ENCODE data around the gene AP2M1. TPM values are rescaled to one million over a fixed set of nuclear protein-coding genes. Genes with fewer than 3 reads are reported as not detected.

Gene AP2M1
- total and polyA plus RNA-seq, 2 of the 8 experiments (the other 6 are each of a cell fraction or from before 2014, with no cell fraction given): 403 to 454 TPM

DNA sequence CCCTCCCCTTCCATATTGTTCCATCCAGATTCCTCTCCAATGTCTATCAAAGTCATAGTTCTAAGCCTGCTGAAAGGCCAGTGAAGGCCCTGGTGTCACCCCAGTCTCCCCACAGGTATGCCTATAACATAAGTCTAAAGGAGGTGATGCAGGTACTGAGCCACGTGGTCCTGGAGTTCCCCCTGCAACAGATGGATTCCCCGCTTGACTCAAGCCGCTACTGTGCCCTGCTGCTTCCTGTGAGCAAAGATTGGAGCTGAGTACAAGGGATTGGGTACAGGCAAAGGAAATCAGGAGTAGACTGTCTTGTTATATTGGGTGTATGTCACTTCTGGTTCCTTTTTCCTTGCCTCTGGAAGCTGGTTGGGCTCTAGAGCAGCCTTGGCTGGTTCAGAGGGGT lies 31.3 kb upstream of the AP2M1 start:
- Histone ChIP-seq H2AK5ac (ENCODE audit: low read depth, low read length) (no peak overlapping the region), H4K5ac (ENCODE audit: insufficient read length, low read depth, low read length) (no peak overlapping the region), H2BK120ac (replicated peaks; ENCODE audit: low read depth, low read length) (no peak overlapping the region), H2BK12ac (ENCODE audit: low read depth, low read length) (no peak overlapping the region), H3K4me3 (ENCODE audit: extremely low read depth in 1 of 4, insufficient read depth in 2 of 4, low read depth in 3 of 4, low read length in 4 of 4) (no peak overlapping the region), H3K23me2 (ENCODE audit: low read depth, low read length) (no peaks in the 10 kb centered on the region), H3K79me2 (ENCODE audit: control insufficient read depth in 1 of 2, insufficient read depth in 2 of 2, low read length in 2 of 2) (peaks cover 0 to 2% of the 10 kb centered on the region in 2 experiments; a peak in 1 of 4 replicates), H3K79me1 (ENCODE audit: low read depth, low read length) (peaks cover 2% of the 10 kb centered on the region; the same call in 1 of the 2 replicates), H3K9ac (replicated peaks in 1 of 4; ENCODE audit: extremely low read depth in 1 of 4, low read depth in 3 of 4, low read length in 3 of 4) (no peak overlapping the region), H2BK15ac (ENCODE audit: low read length) (no peak overlapping the region), H2AFZ (ENCODE audit: low read length) (no peak overlapping the region), H3K18ac (ENCODE audit: extremely low read depth, low read length) (no peak overlapping the region), H3K56ac (replicated peaks; ENCODE audit: insufficient read length, low read depth, low read length) (no peak overlapping the region), H3K23ac (ENCODE audit: insufficient read length) (no peak overlapping the region), H2BK20ac (ENCODE audit: low read length) (no peak overlapping the region), H3K14ac (ENCODE audit: insufficient read length) (no peak overlapping the region), H3K4ac (replicated peaks; ENCODE audit: insufficient read length, low read depth, low read length) (no peak overlapping the region), H4K8ac (ENCODE audit: extremely low read depth, insufficient read depth, low read length) (no peak overlapping the region), H4K20me1 (replicated peaks in 1 of 2; ENCODE audit: control insufficient read depth in 1 of 2, insufficient read depth in 2 of 2, low read length in 2 of 2) (peaks cover 0 to 3% of the 10 kb centered on the region in 2 experiments), H3K36me3 (ENCODE audit: control insufficient read depth in 2 of 4, insufficient read depth in 4 of 4, low read length in 3 of 4) (peaks cover 11 to 51% (median 34%) of the 10 kb centered on the region in 4 experiments), H4K91ac (replicated peaks; ENCODE audit: insufficient read length, low read length) (no peak overlapping the region), H3K9me3 (ENCODE audit: insufficient read depth in 2 of 2, low read depth in 1 of 2, low read length in 1 of 2) (no peaks in the 10 kb centered on the region), H2BK5ac (ENCODE audit: low read depth, low read length) (no peak overlapping the region), H3K4me2 (ENCODE audit: insufficient read depth in 1 of 2, low read depth in 2 of 2, low read length in 2 of 2) (no peak overlapping the region), H3K27ac (ENCODE audit: low read depth, low read length) (no peak overlapping the region), H3K27me3 (replicated peaks in 1 of 4; ENCODE audit: control insufficient read depth in 3 of 4, extremely low read depth in 1 of 4, insufficient read depth in 3 of 4, low read length in 3 of 4) (no peaks in the 10 kb centered on the region), H3K4me1 (replicated peaks in 1 of 4; ENCODE audit: control insufficient read depth in 3 of 4, insufficient read depth in 4 of 4, low read length in 3 of 4) (no peaks in the 10 kb centered on the region)
- DNase-seq (ENCODE audit: low read depth in 1 of 2, low spot score in 2 of 2) (no peak), FAIRE-seq (no peak)
- CTCF ChIA-PET (ENCODE audit: partially characterized antibody): interaction anchor here (1.6 to 3.3 kb wide), 4 partner anchors 43 to 143 kb away, joined by 3 to 28 read pairs (median 12); partner anchors contain the start of gene ABCF3
- POLR2A ChIA-PET (ENCODE audit: partially characterized antibody): interaction anchor here (1.6 to 4.6 kb wide), 2 partner anchors 8 to 97 kb away, joined by 5 to 26 read pairs; partner anchors contain the start of gene EIF2B5
- WGBS, 2 experiments (ENCODE audit: extremely low coverage in 1 of 2, insufficient coverage in 1 of 2, insufficient read length in 1 of 2, insufficient replicate concordance in 2 of 2, low coverage in 1 of 2, low lambda C conversion rate in 2 of 2, missing lambda C conversion rate in 1 of 2): 93% methylated on average over 3 of the region's 3 CpGs; no CpG with 5 or more reads in 1 of the 2 experiments
- TF ChIP-seq POLR2AphosphoS5 (IDR thresholded peaks at IDR 0.05; ENCODE audit: low read depth, low read length) (no peak), JUND (IDR thresholded peaks at IDR 0.05; ENCODE audit: low read length) (no peak)
- TF ChIP-seq, protein P1, sequence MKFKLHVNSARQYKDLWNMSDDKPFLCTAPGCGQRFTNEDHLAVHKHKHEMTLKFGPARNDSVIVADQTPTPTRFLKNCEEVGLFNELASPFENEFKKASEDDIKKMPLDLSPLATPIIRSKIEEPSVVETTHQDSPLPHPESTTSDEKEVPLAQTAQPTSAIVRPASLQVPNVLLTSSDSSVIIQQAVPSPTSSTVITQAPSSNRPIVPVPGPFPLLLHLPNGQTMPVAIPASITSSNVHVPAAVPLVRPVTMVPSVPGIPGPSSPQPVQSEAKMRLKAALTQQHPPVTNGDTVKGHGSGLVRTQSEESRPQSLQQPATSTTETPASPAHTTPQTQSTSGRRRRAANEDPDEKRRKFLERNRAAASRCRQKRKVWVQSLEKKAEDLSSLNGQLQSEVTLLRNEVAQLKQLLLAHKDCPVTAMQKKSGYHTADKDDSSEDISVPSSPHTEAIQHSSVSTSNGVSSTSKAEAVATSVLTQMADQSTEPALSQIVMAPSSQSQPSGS (IDR thresholded peaks at IDR 0.05; ENCODE audit: low read length): no peak
